ENCODE results near the gene BTF3.

The BTF3 gene

DNA sequence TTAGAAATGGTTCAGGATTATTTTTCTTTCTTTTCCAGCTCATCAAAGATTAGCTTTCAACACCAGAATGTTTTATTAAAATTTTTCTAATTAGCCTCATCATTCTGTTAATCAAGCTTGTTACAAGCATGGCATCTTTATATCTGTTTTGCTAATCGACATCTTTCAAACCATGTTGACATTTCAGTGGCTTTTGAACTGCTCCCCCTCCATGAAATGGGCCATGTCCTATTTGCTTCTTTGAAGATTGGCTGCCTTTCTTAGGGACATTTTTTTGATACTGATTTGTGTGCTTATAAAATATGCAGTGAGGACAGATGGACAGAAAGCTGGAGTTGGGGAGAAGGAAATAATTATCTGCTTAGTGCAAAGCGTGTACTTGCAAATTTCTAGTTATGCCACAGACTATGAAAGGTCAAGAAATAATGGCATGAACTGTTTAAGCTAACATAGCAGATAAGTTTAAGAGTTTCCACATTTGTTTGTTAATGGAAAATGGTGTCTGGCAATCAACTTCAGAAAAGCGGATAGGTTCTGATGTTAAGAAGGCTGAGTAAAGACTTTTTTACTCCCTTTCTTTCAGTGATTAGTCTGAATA is 27.5 kb downstream of the BTF3 start:
- no peak for DNase-seq

DNA sequence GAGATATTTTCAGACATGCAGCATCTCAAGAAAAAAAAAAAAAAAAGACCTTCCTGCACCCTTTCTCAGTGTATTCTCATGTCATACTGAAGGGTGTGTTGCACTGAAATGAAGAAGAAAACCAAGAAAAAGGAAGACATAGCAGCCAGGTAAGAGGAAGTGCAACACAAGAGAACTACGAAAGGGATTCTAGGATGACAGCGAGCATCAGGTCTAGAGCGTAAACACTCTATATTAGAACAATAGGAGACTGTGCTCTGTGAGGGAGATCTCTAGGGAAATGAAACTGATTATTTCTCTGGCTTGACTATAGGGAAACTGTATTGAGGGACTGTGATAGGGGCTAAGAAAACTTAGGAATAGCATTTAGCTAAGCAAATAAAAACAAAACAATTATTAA is 30.0 kb downstream of the BTF3 start:
- DNase-seq: no peak

DNA sequence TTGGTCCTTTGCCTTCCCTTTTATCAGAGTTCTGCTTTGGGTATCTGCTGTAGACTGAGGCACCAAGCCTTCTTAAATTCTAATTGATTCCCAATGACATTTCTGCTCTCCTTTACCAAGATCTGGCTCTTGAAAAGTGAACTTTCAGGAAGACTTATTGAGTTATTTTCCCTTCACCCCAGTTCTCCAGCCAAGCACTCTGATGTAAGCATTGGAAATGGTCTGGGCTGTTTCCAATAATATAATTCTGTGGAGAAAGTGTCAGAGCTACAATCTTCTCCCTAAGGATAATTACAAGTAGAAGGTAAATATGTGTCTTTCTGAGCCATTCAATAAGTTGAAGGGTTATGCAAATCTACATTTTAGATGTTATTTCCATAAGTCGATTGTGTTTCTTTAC is 30.8 kb downstream of the BTF3 start:
- DNase-seq: no peak

DNA sequence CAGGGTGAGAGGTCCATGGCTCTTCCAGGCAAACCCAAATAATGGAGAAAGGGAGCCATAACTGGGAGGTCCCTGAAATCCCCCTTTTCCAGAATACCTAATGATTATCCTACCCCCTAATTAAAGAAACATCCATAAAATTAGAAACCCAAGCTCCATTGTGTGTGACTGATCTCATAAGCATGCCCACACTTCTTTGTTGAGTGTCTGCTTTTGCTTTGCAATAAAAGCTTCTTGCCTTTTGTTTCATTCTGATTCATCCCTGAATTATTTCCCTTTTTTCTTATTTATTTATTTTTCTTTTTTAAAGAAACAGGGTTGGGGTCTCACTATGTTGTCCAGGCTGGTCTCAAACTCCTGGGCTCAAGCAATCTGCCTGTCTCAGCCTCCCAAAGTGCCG is 33.1 kb downstream of the BTF3 start:
- no peak for DNase-seq

DNA sequence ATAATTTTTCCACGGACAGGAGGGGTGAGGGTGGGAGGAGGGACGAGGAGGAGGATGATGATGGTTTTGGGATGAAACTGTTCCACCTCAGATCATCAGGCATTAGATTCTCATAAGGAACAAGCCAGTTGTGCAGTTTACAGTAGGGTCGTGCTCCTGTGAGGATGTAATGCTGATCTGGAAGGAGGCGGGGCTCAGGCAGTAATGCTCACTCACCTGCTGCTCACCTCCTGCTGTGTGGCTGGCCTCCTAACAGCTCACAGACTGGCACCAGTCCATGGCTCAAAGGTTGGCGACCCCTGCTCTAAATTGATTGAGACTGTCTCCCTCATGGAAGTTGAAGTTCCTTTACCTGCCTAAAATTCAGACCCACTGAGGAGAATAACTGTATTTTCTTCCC is 34.0 kb downstream of the BTF3 start:
- DNase-seq: no peak

DNA sequence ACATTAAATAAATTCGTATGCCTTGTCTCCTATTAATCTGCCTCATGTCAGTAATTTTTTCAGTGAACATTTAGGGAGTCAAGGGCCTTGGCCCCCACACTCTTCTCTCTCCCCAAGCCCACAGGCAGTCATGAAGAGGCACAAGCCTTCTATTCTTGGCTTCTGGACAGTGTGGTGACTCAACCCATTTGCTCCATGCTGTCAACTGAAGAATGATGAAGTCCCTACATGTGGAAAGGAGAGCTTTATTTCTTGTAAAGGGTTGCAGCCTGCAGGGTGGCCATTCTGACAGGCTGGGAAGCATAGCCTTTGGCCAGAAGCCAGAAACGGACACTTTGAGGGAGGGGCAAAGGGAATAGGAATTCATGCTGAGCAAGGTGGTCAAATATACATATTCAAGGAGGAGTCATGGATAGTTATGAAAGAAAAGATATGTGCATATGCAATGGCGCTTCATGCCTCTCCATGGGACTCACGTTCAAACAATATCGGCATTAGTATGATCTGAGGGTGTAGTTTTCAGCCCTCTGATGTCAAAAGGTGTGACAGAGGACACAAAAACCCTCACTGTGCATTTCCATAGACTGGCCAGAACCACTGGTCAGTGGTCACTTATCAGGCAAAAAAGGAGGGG is 35.9 kb downstream of the BTF3 start:
- DNase-seq: no peak

DNA sequence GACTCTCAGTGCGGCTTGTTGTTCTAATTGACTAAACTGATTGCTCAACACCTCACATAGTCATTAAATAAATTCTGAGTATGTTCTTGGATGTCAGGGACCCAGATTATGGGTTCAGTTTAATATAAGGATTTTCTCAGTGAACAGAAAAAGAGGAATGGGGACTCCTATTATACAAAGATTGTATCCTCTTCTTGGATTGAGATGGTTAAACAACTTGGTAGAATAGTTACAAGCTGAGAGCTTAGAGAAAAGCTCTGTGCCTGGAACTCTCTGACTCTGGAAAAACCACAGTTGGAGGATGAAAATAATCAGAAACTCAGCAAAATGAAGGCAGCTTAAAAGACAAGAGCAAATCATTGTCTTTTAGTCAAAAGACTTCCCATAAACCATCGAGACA is 36.7 kb downstream of the BTF3 start:
- no peak for DNase-seq

DNA sequence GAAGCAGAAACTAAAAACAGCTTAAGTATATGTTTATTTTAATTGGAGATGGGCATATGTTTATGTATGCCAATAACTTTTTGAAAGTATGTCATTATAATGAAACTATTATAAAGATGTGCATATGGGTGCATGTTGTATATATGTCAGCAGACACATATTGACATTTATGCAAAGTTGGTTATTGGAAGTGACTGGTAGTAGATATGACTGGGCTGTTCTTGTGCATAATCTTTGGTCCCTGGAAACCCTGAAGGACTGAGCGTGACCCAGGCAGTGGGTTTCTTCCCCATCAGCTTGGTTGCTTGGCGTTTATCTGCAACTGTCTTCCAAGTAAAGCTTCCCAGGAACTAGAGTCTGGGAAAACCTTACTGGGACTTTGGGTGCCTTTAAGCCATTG is 41.5 kb downstream of the BTF3 start:
- DNase-seq: no peak

DNA sequence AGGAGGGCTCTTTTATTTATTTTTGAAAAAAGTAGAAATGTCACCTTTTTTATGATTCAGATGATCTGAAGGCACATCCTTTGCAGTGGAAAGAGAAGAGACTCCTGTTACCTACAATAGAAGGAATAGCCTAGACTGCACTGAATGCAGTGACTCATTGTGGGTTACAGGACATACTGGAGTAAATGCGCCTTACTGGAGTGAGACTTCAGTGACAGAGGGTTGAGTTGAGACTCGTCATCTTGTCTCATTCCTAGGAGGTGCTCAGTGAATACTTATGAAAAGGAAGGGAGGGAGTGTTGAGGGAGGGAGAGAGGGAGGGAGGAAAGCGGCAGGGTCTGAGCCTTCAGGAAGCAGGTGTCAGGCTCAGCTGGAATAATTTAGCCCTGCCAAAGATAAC is 42.0 kb downstream of the BTF3 start:
- DNase-seq: no peak

DNA sequence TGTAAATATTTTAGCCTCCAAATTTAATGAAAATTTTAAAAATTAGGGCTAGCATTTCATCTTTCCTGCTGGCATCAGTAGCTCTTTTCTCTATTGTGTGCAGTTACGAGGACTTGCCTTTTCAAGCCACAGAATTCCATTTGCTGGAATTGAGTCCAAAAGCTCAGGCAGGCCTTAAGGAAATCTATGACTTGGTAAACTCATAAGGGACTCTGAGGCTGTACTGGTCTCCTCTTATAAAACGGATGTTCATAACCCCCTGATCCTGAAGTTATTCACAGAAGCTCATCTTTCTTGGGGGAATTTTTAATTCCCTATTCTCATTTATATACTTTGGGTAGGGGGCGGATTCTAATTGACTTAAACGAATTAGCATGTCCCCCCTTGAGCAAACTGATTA is 43.8 kb downstream of the BTF3 start:
- no peak for DNase-seq

DNA sequence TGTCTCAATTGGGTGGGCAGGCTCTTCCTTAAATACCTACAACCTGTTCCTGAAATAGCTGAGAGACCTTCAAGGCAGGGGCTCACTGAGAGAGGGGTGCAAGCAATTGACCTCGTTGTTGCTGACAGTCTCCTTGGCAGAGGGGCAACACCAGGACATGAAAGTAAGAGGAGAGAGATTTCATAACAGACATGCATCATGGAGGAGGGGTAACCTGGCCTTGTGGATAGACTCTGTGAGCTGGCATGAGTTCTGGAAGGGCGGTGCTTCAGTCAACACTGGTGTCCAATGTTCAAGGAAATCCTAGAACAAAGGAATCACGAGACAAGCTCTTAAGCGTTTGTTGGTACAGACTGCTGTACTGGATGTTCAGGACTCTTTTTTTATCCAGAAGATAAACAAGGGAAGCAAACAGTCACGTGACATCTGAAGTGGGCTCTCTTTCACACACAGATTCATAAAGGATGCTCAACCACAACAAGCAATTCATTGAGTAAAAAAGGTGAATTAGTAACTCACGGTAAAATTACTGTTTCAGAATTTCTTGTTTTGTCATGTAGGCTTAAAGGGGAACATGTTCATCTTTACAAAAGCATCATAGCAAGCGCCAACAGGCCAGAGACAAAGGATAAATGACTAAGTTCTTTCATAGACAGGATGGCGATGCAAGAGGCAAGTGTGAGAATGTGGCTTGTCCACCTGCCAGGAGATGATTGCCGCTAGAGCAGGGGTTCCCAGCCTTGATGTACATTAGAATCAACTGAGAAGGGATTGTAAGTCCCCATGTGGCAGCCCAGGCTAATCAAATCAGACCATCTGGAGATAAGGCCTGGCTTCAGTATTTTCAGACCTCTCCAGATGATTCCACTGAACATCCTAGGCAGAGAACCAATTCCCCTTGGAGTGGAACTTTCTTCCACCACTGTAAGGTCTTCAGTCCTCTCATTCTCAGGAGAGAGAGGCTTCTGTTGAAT is 46.5 kb downstream of the BTF3 start:
- DNase-seq: no peak

DNA sequence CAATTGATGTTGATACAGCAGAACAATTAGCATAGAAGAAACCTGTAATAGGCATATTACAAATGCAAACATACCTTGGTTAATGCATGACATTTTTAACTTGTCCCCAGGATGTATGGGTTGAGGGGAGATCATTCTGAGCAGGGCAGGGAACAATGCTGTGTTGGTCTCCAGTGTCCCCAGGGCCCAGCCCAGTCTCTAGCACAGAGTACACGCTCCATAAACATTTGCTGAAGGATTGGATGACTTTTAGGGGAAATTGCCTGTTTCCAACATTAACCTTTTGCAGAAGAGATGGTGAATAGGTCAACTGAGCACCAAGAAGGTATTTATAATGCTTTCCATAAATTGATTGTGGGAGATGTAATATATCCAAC is 47.1 kb downstream of the BTF3 start:
- DNase-seq: no peak

DNA sequence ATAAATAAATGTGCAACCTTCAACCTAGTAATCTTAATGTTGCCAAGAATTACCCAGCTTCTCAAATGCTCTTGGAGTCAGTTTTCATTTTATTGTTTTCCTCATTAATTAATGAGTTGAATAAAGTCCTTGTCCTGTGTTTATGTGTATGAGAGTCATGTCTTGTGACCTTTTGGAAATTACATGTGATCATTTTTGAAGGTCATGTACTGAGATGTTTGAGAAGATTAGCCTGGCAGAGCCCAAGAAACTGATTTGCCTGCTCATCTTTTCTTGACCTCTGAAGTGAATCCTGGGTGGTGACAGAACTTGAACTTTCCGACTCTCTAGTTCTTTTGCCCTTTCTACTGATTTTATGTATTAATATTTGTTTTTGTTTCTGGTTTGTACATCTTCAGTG is 51.8 kb downstream of the BTF3 start:
- no peak for DNase-seq

DNA sequence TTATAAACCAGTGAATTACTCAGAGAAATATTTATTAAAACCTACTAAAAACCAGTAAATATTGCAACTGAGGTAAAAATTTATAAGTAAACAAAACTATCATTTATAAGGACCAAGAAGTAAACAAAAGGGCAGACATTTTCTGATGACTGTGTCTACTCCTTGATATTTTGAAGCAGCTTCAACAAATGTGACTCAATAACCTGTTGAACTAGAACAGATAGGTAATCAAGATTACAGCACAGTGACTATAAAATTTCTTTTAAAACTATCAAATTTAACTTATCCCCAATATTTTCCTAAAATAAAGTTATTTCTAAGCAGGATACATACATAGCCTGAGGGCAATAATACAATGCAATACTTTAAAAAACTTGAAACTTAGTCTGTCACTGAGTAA is 54.4 kb downstream of the BTF3 start:
- no peak for DNase-seq
